T-helper 2 cell (primary cell): ENCODE data around the gene ZNF888.
A peak's percentile ranks its signal among the peaks of the same experiment; 100 is the strongest.
"Not testable (repeated sequence)": the region's sequence is repeated elsewhere in the genome, so short reads cannot be mapped to it uniquely, and the experiment has no call there.

Source experiments
- DNase-seq, 5 experiments: peaks; one replicate each; pipeline versions ENCODE4 v3.0.0 to v3.0.0-alpha.2; 2012 to 2022

The ZNF888 gene

DNA sequence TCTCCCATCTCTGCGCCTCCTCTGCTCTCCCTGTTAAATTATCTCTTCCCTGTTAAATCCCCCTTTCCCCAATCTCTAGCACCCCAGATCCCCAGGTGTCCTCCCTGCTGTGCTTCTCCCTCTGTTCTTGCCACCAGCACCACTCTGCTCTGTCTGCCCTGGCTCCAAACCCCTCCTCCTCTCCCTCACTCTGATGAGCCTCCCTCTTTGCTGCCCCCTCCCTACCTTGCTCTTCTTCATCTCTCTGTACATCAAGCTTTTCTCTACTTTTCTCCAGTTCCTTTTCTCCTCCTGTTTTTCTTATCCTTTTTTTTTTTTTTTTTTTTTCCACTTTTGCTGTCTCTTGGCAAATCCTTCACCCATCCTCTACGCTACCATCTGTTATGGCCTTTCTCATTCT is 18.3 kb upstream of the ZNF888 start:
- DNase-seq = not testable (repeated sequence)

DNA sequence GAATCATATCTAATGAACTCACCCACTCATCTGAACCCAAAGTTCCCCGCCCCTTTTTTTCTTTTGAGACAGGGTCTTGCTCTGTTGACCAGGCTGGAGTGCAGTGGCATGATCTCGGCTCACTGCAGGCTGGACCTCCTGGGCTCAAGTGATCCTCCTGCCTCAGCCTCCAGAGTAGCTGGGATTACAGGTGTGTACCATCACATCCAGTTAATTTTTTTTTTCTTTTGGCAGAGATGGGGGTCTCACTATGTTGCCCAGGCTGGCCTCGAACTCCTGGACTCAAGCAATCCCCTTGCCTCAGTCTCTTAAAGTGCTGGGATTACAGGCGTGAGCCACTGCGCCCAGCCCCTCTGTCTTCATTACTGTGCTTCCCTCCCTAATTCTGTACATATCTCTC is 17.7 kb upstream of the ZNF888 start:
- not testable (repeated sequence) for DNase-seq

DNA sequence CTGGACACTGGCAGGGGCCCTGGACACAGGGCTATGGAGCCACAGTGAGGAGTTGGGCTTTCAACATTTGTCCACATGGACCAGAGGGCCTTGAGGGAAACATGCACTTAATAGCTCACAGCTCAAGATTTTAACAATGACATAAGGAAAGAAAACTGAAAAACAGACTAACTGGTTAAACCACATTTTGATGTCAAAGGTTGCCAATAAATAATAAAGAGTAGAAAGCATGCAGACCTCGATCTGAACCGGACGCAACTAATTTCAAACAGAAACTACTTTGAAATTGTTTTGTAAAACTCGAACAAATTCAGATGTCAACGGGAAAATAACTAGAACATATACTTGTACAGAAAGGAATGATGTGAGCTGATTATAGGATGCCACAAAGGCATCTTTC is 15.5 kb upstream of the ZNF888 start:
- no peak for DNase-seq

DNA sequence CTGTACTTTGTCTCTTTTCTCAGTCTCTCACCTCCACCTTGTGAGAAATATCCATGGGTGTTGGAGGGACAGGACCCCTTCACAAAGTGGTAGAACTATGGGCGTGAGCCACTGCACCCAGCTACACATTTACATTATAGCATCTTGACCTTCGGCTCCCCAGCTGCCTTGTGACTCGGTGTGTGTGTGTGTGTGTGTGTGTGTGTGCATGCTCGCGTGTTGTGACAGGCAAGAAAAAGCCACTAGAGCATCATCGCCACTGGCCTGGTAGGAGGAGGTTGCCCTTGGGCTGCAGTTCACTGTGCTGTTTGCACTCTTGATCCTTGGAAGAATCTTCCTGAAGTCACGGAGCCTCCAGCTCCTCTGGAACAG is 13.7 kb upstream of the ZNF888 start:
- DNase-seq = no peak

DNA sequence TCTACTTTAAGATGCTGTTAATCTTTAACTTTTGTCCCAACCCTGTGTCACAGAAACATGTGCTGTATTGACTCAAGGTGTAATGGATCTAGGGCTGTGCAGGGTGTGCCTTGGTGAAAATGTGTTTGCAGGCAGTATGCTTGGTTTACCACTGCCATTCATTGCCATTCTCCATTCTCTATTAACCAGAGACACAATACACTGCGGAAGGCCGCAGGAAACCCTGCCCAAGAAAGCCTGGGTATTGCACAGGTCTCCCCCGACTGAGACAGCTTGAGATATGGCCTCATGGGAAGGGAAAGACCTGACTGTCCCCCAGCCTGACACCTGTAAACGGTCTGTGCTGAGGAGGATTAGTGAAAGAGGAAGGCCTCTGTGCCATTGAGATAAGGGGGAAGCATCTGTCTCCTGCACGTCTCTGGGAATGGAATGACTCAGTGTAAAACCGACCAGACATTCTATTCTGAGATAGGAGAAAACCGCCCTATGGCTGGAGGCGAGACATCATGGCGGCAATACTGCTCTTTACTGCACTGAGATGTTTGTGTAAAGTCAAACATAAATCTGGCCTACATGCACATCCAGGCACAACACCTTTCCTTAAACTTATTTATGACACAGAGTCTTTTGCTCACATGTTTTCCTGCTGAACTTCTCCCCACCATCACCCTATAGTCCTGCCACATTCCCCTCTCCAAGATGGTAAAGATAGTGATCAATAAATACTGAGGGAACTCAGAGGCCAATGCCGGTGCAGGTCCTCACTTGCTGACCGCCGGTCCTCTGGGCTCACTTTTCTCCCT is 13.1 kb upstream of the ZNF888 start:
- no peak for DNase-seq

DNA sequence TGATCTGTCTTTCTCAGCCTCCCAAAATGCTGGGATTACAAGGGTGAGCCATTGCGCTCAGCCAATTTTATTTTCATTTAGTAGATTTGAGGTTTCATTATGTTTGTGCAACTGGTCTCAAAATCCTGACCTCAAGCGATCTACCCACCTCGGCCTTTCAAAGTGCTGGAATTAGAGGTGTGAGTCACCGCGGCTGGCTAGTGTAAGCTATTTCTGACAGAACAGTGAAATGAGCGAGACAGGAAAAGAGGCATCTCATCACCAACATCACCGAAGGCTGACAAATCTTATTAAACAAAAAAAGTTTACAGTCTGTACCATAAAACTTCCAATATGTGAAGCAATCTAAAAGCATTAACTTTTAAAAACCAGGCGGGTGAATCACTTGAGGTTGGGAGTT is 12.2 kb upstream of the ZNF888 start:
- no peak for DNase-seq

DNA sequence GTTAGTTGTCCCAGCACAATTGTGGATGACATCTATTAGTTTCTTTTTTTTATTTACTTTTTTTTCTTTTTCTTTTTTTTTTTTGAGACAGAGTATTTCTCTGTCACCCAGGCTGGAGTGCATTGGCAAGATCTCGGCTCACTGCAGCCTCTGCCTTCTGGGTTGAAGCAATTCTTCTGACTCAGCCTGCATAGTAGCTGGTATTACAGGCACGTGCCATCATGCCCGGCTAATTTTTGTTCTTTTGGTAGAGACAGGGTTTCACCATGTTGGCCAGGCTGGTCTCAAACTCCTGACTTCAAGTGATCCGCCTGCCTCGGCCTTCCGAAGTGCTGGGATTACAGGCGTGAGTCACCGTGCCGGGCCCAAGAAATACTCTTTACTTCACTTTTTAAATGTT is 1.4 kb upstream of the ZNF888 start:
- DNase-seq = not testable (repeated sequence)

DNA sequence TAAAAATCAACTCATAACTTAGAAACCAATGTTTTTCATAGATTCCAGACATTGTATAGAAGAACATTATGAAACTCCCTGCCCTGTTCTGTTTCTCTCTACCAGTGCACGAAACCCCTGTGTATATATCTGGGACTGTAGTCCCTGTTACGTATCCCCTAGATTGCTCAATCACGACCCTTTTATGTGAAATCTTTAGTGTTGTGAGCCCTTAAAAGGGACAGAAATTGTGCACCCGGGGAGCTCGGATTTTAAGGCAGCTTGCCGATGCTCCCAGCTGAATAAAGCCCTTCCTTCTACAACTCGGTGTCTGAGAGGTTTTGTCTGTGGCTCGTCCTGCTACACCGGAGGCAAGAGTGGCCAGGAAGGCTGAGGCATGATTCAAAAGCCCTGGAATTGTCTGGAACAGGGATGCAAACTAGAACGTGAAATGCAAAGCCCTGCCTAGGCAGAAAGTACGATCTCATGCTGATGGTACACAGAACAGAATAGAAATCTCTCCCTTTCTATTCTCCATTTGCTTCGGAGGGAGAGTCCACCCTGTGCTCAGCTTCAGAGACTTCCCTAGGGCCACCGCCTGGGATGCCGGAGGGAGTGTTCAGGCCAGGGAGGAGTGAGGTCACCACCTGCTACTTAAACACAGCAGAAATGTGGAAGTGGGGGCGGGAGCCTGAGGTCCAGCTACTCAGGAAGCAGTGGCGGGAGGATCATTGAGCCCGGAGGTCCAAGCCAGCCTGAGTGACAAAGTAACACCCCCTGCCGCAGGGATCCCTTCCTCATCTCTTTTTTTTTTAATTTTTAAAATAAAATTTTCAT is 758 bp upstream of the ZNF888 start:
- no peak for DNase-seq

DNA sequence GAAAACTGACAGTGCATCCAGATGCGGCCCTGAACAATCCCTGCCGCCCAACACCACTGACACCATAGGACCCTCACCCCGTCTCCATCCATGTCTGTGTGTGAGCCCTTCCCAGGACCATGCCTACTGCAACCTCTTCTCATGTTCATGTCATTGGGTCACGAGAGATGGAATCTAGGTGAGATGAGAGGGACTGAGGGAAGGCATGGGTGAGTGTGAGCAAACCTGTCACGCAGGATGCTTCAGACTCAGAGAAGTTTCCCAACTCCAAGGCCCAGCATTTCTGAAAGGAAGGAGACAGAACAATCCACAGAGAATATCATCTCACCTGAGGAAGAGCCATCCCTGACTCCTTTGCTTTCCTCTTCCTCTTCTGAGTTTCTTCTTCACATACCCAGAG is 5.7 kb downstream of the ZNF888 start:
- DNase-seq = no peak

DNA sequence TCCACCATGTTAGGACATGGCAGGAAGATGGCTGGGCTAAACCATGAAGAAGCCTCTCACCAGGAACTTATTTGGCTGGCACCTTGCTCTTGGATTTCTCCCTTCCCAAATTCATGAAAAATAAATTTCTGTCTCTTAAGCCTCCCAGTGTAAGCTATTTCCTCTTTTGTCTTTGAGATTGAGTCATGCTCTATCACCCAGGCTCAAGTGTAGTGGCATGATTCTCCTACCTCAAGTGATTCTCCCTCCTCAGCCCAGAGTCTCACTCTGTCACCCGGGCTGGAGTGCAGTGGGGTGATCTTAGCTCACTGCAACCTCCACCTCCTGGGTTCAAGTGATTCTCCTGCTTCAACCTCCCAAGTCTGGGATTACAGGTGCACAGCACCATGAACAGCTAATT is 12.6 kb downstream of the ZNF888 start:
- DNase-seq = no peak

DNA sequence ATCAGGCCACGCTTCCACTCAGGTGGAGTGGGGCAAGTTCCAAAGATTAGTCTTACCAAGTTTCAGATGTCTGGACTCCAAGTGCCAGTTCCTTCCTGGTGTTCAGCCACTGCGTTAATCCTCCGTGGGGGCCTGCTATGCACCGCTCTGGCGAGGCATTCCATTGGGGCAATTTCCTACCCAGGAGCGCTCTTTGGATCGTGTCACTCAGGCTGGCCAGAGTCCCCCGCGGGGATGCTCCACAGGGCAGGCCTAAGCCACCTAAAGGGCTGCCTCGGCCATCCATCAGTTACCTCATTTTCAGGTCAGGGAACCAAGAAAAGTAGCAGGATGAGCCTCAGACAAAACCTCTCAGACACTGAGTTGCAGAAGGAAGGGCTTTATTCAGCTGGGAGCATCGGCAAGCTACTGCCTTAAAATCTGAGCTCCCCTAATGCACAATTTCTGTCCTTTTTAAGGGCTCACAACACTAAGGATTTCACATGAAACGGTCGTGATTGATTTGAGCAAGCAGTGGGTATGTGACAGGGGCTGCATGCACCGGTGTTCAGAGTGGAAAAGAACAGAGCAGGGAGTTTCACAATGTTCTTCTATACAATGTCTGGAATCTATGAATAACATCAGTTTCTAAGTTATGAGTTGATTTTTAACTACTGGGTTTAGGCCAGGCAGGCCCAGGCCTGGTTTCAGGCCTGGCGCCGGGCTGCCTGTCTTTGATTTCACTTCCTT is 19.0 kb downstream of the ZNF888 start:
- DNase-seq = not testable (repeated sequence)

DNA sequence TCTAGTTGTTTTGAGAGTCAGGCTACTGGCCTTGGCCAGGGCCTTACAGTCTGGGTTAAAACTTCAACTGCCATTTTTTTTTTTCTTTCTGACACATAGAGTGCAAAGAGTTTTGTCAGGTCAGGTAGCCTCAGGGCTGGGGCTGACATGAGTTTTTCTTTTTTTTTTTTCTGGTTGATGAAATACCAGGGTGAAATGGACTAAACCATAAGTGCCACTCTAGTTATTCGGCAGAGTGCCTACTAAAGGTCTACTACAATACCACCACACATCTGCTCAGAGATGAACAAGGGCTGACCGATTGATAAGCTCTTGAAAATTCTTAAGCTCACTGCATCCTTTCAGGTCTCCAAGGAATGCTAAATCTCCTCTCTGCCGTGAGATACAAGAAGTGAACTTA is 21.4 kb downstream of the ZNF888 start:
- no peak for DNase-seq

DNA sequence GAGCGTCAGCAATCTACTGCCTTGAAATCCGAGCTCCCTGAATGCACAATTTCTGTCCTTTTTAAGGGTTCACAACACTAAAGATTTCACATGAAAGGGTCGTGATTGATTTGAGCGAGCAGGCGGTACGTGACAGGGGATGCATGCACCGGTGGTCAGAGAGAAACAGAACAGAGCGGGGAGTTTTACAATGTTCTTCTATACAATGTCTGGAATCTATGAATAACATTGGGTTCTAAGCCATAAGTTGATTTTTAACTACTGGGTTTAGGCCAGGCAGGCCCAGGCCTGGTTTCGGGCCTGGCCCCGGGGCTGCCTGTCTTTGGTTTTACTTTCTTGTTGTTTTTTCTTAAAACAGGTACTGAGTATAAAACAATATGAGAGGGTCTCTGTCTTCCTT is 24.6 kb downstream of the ZNF888 start:
- DNase-seq = not testable (repeated sequence)

DNA sequence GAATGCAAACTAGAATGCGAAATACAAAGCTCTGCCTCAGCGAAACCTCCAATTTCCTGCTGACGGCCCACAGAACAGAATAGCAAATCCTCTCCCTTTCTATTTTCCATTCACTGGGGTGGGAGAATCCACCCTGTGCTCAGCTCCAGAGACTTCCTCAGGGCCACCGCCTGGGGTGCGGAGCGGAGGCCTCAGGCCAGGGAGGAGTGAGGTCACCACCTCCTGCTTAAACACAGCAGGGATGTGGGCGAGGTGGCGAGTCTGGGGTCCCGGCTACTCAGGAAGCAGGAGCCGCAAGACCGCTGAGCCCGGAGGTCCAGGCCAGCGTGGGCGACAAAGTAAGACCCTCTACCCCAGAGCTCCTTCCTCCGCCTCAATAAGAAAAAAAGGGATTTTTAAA is 25.1 kb downstream of the ZNF888 start:
- no peak for DNase-seq

DNA sequence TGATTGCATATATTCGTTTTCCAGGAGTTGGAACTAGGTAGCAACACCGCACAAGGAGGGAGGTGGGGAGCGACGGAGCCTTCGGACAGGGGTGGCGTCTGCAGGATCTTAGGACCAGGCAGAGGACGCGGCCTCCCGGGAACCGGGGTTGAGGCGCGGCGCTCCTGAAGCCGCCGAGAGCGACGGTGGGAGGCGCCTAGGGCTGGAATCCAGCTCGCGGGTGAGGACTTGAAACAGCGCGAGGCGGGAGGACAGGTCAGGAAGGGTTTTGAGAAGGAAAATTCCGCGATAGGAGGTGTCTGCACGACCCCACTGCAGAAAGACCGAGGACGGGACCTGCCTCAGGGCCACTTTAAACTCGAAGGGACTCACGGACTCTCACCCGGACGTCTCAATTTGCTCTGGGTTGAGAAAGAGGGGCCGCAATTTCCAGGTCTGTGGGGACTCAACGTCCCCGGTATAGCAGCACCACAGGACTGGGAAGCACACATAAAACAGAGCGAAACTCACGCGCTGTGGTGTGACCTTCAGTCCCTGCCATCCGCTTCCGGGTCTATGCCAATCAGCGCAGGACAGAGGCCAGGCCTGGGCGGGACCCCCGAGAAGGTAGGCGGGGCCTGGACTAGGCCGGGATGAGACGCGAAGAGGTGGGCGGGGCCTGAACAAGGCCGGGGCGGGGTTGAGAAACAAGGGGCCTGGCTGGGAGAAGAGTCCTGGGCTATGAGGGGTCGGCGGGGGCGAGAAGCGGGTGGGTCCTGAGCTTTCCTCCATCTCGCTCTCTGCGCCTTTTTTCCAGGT is 25.9 kb downstream of the ZNF888 start, which contains the start of gene ZNF320:
Gene ZNF320, minus strand, starts transcription at position 498 of the 798 bp plus-strand sequence. CDS start 7,380 bp downstream, outside the sequence.
- peak; percentile 75 to 88 (median 84) for DNase-seq

DNA sequence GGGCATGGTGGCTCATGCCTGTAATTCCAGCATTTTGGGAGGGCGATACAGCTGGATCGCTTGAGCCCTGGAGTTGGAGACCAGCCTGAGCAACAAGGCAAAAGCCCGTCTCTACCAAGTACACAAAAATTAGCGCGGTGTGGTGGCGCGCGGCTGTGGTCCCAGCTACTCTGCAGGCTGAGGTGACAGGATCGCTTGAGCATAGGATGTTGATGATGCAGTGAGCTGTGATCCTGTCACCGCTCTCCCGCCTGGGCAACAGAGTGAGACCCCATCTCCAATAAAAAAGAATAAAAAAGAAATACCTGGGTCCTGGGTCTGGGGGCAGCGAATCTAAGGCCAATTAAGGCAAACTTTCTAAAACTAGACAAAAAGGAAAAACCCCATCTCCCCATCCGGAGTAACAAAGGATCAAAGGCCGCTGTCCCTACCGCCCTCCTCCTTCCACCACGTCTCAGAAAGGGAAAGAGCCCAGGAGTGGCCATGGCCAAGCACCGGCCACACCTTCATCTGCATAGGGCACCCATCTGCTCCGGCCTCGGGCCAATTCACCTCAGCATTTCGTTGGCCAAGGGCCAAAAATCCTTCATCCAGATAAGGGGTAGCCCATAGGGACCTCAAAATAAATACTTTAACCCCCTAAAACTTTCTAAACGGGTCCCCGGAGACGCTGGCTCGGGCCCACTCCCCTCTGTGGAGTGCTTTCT is 26.6 kb downstream of the ZNF888 start:
- DNase-seq = no peak

DNA sequence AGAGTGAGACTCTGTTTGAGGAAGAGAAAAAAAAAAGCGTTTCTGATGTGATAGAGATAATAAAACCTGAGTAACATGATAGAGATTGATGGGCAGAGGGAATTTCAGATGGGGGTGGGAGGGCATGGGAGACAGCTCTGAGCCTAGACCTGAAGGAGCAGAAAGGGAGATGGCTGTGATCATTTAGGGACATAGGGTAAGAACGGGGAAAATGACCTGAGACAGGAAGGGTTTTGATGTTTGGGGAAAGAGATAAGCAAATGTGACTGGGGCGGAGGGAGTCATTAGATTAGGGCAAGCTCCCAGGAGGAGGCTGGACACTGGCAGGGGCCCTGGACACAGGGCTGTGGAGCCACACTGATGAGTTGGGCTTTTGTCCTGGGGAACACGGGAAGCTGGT is 31.9 kb downstream of the ZNF888 start:
- DNase-seq = no peak

DNA sequence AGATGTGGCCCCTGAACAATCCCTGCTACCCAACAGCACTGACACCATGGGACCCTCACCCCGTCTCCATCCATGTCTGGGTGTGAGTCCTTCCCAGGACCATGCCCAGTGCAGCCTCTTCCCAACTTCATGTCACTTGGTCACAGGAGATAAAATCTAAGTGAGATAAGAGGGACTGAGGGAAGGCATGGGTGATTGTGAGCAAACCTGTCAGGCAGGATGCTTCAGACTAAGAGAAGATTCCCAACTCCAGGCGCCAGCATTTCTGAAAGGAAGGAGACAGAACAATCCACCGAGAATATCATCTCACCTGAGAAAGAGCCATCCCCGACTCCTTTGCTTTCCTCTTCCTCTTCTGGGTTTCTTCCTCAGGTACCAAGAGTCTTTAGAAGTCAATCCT is 33.3 kb downstream of the ZNF888 start:
- no peak for DNase-seq

DNA sequence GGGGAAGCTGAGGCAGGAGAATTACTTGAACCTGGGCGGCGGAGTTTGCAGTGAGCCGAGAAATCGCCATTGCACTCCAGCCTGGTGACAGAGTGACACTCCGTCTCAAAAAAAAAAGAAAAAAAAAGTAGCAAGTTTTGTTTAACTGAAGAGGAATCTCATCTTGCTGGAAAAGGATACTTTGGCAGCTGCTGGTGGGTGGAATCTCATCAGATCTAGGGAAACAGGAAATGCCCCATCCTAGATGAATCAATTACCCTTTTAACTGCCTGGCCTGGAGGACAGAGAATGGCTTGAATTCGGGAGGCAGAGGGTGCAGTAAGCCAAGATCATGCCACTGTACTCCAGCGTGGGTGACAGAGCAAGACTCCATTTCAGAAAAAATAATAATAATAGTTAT is 34.2 kb downstream of the ZNF888 start:
- DNase-seq = no peak

DNA sequence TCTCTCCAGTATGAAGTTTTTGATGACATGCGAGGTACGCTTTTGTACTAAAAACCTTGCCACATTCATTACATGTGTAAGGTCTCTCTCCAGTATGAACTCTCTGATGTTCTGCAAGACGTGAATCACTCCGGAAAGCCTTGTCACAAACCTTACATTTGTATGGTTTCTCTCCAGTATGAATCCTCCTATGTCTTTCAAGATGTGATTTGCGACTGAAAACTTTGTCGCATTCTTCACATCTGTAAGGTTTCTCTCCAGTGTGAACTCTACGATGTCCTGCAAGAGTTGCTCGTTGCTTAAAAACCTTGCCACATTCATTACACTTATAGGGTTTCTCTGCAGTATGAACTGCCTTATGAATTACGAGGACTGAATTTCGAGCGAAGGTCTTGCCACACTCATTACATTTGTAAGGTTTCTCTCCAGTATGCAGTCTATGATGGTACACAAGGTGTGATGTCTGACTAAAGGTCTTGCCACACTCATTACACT is 42.3 kb downstream of the ZNF888 start:
- no peak for DNase-seq

DNA sequence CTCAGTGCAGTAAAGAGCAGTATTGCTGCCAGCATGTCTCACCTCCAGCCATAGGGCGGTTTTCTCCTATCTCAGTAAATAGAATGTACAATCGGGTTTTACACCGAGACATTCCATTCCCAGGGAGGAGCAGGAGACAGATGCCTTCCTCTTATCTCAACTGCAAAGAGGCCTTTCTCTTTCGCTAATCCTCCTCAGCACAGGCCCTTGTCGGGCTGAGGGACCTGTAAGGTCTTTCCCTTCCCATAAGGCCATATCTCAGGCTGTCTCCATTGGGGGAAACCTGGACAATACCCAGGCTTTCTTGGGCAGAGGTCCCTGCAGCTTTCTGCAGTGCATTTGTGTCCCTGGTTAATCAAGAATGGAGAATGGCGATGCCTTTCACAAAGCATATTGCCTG is 50.2 kb downstream of the ZNF888 start:
- DNase-seq = not testable (repeated sequence)

DNA sequence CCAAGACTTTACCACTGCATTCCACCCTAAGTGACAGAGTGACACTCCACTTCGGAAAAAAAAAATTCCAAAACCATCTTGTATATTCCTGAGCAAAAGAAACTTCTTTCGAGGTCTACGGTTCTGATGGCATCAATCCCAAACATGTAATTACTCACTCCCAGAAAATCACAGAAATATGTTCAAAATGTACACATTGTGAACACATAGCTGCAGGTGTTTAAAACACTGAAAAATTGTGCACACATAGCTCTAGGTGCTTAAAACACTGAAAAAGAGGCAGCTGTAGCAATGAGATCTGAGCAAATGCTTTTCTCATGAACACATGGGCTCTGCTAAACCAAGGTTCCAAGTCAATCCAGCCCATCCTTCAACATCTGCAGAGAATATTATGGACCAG is 51.8 kb downstream of the ZNF888 start:
- no peak for DNase-seq
